Activated CD4-positive, alpha-beta T cell treated with anti-CD3 and anti-CD28 coated beads for 1 hour (primary cell): ENCODE data around the gene HYCC1.

ENCODE experiments used
- DNase-seq: peaks from one replicate; pipeline ENCODE4 v3.0.0-alpha.2; 2020

The HYCC1 gene

DNA sequence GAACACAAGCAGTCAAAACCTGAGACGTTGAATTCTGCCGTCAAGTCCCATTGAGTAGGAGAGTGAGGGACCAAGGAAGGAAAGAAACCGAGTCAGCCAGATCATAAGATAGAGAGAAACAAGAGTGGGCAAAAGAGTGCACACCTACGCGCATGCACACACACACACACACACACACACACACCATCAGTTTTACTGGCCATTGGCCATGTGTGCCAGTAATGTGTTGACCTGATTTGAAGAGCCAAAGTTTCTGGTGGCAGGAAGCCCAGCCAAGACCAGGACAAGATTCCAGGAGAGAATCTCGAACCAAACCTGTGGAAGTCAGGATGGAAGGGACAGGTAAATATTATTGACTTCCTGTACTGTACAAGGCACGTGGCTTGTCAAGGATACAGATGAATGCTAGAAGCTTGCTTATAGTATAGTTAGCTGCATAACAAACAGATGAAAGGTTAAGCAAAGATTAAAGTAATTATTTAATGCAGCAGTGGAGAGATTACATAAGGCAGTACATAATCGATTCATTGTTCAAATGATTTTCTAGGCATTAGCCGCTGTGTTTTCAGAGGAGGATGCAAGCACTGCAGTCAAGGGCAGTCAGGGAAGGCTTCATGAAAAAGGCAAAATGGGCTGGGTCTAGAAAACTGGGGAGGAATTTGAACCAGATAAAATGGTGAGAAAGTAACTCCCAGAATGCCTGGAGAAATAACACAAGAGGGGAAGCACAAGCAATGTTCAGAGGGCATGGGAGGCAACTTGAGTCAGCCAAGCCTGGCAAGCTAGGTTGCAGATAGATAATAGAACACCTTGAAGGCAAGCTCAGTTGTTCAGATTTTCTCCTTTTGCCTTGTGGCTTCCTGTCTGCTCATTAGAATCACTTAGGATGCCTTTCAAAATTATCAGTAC lies 2.7 kb upstream of the HYCC1 start:
- DNase-seq = no peak

DNA sequence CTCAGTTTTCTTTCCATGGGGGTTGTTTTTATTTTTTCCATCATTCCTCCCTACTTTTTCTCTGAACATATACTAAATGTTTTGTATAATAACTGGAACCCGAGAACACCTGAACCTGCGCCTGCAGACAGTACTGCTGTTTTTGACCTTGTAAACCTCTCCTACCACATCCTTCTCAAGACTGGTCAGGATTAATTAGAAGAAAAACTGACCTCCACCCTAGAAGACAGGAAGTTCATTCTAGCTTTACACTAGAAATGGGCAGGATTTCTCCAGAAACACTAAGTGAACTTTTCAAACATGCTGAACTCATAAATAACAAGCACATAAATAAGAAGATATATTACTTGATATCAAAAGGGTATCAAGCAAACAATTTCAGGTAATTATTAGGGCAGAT lies 751 bp upstream of the HYCC1 start:
- DNase-seq = no peak

DNA sequence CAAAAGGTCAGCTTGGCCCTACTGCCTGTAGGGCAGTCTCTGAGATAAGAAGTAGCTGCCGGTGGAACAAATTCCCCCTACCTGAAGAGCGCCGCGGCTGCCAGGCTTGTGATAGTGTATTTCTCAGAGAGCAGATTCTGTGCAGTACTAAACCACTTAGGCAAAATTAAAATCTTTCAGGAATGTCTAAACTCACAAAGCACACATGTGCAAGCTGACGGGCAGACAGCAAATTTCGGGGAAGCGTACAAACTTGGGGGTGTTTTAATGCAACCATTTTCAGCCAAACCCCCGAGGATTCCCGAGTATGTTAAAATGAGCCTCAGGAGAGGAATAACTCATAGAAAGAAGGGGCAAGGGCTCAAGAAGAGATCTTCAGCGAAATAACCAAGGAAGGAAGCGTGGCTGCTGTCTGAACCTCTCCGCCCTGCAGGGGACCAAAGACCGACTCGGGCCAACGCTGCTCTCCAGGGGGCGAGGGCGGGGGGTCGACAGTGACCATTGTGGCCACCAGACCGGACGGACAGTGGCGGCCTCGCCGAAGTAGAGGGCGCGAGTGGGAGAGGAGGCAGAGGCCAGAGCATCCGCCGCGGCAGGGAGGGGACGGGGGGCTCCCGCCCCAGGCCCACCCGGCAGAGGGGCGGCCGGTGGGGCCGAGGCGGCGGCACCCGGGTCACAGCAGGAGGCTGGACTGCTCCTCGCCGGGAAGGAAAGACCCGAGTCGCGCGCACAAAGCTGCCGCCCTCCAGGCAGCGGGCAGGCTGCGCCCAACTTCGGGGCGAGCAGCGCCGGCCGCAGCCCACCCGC lies 819 bp downstream of the HYCC1 start:
- DNase-seq = no peak

DNA sequence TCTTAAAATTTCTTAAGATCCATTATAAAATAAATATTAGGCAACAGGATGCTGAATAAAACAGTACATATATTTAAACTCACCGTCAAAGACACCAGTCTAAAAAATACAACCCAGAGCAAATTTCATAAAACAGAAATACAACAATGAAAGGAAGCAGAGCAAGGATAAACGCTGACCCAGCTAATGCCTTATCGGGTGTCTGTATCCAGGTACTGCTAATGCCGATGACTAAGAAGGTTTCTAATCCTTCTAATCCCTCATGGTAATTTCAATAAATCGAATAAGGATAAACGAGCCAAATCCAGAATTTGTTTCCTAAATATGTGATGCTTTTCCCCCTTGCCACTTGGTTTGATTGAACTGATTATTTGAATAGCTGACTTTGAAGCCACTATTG lies 1.7 kb downstream of the HYCC1 start:
- no peak for DNase-seq

DNA sequence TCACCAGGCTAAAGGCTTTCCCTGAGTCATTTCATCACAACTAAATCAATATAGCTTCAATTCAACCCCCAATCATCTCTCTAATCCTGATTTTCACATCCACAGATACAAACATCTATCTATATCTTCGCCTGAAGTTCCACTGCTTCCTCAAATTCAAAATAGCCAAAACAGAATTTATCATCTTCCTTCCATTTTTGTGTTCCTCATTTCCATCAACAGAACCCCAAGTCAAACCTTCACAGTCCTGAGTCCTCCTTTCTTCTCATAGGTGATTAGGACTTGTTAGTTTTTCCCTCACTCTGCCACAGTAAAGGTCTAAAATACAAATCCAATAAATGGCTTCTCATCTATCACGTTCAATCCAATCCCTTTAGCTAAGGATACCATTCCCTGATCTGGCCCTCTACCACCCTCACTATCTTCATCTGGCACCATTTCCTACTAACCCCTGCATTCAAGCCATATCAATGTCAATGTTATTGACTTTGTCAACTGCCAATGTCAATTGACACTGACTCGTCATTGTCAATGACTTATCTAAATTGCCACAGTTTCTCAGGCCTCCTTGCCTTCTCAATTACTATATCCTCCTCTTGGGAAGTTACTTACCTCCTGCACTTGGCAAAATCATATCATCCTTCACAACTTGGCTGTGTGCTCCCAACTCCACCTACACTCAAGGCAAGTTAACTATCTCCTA lies 2.6 kb downstream of the HYCC1 start:
- no peak for DNase-seq

DNA sequence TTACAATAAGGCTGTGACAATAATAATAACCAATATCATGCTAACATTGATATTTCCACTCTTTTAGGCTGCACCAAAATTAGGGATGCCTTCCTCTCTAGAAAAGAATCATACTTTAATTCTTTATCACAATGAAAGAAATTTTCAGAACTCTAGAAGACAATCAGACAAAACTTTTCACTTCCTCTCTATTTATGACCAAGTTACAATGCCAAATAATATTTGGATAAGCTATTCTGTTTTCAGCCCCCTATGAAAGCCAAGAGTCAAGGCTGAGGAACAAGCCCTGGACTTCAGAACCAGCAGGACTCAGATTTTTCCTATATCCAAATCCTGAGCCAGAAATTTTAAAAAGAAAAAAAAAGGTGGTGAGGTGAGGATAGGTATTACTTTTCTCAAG lies 4.6 kb downstream of the HYCC1 start:
- no peak for DNase-seq

DNA sequence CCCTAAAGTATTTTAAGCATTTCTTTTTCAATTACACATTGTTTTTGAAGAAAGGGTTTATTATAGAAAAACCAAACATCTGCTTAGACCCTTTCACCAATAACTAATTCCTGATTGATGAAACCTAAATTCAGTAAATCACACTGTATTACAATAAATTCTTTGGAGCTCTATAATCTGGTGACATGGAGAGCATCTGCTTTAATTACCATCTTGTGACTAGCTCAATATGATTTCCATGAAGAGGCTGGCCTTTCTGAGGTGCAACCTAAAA lies 9.7 kb downstream of the HYCC1 start:
- DNase-seq = no peak

DNA sequence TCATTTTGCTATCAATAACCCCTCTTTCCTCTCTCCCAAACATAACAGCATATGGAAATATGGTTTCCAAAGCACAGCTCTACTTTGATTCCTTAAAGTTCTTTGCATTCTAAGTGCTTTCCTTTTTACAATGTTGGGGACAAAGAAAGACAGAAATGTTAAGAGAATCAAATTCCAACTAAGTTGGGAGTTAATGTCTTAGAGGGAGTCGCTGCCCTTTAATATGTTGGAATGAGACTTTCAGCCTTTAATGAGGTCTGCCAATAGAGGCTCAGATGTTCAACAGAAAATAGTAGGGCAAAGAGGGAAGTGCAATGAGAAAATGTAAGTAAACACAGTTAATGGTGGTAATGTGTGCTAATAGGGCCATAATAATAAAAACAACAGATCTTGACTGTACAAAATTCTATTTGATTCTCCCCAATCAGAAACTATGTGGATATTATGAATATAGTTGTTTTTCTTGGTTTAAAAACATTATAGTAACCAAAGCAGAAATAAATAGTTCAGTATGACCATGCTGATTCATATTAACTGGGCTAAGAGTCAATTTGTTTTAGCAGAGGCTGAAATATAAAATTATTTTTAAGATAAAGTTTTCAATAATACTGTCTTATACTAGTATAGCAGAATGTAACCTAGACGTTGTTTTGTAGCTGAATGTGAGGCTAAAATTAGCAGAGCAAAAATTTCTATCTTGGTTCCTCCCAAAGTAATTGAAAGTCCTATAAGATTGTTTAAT lies 10.3 kb downstream of the HYCC1 start:
- DNase-seq = no peak

DNA sequence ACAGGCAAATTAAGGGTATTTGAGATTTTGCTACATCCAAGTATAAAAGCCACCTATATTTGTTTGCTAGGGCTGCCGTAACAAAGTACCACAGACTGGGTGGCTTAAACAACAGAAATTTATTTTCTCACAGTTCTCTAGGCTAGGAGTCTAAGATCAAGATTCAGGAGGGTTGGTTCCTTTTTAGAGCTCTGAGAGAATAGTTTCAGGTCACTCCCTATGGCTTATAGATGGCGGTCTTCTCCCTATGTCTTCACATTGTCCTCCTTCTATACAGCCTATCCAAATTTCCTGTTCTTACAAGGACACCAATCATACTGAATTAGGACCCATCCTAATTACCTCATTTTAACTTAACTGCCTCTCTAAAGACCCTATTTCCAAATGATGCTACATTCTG lies 11.2 kb downstream of the HYCC1 start:
- DNase-seq = no peak

- no peak for DNase-seq
Observed at GRCh38 chr7:23001610-23002009, 12.3 kb downstream of the HYCC1 start.

DNA sequence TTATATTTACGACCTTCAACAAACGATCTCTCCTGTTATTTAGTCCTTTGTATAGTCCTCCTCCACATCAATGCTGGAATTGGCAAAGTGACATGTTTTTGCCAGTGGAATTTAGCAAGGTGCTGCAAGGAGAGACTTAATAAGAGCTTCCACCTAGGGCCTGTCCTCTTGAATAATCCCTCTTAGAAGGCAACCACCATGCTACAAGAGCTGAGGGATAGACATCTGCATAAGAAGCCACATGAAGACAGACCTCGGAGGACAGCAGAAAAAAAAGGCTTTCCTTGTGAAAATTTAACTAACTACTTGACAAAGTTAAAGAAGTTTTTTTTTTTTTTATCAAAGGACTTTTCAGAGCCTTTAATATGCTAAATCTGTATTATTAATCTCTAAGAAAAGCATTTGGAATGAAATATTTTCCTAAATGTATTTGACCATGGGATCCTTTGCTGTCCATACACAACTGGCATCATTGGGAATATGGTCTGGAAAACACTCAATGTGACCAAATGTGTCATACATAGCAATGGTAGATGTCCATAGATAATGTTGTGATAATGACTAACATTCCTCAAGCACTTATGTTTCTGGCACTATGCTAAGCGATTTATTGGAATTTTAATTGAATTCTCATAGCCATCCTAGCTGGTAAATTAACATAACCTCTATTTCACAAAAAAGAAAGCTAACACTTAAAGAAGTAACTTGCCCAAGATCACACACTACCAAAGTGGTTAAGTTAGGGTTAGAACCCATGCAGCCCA lies 13.2 kb downstream of the HYCC1 start:
- DNase-seq = no peak

GRCh38 chr7:22998519-22998896 lies 15.4 kb downstream of the HYCC1 start:
- no peak for DNase-seq

- no peak for DNase-seq
Observed at GRCh38 chr7:22997871-22998518, 15.9 kb downstream of the HYCC1 start.

GRCh38 chr7:22996470-22996869 lies 17.5 kb downstream of the HYCC1 start:
- no peak for DNase-seq

DNA sequence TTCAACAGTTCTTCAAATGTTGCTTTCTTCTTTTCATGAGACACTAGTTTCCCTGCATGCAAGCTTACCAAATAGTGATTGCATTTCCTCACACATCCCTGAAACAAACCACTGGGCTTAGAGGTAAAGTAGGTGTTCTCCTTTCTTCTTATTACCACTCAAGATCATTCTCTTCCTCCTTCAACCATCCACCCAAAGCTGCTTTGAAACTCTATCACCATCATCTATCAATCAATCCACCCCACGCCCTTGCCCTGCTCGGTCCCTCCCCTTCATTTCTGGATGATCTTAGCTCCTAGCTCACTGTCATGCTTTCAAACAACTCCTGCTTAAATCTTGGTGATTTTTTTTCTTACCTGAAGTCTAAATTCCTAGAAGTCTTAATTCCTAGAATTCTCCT lies 18.9 kb downstream of the HYCC1 start:
- no peak for DNase-seq

DNA sequence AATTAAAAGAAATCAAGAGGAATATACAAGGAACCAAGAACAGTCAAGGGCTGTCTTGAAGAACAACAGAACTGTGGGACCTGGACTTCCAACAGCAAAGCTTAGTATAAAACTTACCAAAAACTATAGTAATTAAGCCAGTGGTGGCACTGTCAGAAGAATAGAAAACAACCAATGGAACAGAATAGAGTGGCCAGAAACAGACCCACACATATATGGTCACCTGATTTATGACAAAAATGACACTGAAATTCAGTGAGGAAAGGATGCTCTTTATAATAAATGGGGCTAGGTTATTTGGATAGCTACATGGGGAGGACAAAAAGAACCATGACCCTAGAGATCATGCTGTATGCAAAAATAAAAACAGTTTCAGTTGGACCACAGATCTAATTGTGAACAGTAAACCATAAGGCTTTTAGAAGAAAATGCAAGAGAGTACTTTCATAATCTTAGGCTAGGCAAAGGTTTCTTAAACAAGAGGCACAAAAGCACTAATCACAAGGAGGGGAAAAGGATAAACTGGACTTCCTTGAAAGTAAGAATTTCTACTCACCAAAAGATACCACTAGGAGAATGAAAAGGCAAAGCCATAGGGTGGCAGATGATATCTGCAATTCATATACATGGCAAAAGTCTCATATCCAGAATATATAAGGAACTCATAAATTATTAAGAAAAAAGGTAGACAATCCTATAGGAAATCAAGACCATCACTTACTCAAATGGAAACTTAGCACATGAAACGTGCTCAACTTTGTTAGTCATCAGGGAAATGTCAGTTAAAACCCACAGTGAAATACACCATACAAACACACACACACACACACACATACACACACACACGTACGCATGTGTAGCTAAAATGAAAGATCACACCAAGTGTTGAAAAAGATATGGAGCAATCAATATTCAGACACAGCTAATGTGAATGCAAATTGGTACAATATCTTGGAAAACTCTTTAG lies 20.8 kb downstream of the HYCC1 start:
- no peak for DNase-seq

DNA sequence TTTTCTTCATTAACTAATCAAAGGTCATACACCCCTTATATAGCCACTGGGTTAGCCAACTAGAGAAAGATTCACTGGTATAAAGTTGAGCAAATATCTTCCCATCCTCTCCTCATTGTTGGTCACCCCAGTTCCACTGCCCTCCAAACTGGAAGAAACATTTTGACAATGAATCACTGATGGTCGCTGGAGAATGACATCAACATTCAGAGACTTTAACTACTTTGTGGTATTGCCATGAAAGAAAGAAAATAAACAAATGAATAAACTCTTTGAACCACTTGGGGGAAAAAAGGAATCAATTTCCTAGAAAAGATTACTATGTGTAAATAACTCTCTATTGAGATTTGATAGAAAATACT lies 23.4 kb downstream of the HYCC1 start:
- DNase-seq = no peak

- no peak for DNase-seq
Observed at GRCh38 chr7:22989643-22990587, 24.0 kb downstream of the HYCC1 start.

DNA sequence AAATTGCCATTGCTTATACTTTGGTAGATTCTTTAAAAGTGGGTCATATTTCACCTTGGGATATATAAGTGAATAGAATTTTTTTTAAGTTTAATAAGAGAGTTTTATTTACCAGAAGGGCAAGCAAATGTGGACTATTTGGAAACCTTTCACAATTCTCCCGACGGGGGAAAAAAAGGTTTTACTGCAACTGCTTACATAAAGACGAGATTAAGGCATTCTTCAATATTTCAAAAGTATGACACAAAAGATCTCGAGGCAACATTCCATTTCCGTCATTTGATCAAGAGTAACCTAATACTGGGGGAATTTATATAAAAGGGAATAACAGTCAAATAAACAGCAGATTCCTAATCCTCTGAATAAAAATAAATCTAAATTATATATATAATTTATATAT lies 28.5 kb downstream of the HYCC1 start:
- DNase-seq = no peak
